Fibroblast of skin of abdomen (primary cell): ENCODE measurements around the gene ST6GALNAC4.

ENCODE experiments used
- DNase-seq: peaks from one replicate; pipeline ENCODE4 v3.0.0-alpha.2; 2013

ST6GALNAC4 gene

DNA sequence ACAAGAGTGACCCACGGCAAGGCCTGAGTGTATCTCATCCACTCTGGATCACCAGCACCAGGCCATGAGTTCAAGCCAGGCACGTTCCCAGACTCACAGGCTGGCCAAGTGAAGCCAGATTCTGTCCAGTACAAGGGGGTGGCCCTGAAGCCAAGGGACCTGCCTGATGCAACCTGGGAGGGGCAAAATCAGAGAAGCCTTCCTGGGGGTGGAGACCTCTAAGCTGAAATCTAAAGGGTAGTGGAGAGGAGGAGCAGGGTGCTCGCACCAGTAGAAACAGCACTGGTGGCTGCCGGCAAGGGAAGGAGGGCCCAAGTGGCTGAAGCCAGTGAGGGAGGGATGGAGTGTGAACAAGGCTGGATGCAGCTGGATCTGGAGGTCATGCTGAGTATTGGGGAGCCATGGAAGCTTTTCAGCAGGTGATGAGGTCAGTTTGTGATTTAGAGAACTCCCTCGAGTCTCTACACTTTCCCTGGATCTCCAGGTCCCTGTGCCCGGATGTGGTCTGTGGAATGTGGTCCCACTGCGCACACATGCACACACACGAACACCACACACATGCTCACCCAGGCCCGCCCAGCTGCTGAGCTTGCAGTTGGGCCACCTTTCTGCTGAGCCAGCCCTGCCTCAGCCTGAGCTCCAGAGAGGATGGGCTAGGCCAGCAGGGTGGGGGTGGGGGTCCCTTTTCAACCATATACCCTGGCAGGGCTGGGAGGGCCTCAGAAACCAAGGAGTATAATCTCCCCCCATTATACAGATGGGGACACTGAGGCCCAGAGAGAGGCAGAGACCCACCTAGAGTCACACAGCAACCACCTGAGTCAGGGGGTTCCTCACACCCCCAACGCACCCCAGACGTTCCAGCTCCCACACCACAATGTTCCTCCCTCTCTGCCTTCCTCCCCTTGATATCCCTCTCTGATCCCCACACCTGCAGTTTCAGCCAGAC, 12.1 kb upstream of the ST6GALNAC4 start:
- no peak for DNase-seq

DNA sequence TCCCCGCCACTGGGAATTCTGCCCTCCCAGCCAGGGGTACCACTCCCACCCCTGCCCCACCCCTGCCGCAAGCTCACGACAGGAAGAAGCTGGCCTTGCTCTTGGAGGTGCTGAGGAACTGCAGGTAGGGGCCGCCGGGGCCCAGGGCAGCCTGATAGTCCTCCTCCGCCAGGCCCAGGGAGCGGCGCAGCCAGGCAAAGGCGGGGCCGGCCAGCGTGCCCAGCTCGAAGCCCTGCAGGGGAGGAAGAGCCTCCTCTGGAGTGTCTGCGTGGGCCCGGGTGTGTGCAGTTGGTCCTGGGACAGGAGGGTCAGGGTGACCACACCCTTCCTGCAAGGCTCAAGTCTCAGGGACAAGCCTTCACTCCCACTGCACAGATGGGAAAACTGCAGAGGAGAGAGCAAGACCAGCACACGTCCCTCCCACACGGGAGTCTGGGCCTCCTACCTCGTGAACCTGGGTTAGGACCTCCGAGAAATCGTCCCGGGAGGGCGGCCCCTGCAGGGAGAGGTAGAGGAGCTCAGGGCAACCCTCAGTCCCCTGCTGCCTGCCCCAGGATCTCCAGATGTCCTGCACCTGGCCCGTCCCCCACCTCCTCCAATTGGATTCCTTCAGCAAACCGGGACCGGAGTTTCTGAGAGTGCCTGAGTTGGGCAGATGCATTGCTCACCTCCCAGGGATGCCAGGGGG, 11.3 kb upstream of the ST6GALNAC4 start:
- DNase-seq = no peak

DNA sequence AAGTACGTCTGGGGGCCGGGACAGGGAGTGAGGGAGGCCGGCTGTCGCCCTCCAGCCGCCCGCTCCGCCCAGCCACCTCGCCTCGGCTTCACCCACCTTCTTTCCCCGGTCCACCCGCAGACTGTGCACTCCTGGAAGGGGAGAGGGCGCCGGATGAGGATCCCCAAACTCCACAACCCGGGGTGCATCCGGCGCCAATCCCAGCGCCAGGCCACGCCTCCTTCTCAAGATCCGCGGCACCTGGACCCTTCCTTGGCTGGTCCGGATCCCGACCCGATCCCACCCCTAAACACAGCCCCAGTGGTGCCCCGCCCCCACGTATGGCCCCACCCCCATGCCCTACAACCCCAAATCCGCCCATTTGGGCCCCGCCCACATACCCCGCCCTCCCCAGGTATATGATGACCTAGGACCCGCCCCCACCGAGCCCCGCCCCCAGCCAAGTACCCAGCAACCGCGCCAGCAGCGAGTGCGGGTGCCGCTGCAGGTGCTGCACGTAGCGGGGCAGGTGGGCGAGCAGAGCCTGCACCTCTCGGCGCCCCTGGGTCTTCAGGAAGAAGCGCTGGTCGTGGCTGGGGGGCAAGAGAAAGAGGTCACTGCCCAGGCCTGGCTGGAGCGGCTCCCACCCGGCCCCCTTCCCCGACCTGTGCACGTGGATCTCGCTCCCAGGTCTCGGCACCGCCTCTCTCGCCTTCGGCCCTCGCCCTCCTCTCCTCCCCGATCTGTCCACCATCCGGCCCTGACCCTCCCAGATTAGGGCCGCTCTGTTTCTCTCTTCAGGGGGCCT, 10.6 kb upstream of the ST6GALNAC4 start:
- no peak for DNase-seq

DNA sequence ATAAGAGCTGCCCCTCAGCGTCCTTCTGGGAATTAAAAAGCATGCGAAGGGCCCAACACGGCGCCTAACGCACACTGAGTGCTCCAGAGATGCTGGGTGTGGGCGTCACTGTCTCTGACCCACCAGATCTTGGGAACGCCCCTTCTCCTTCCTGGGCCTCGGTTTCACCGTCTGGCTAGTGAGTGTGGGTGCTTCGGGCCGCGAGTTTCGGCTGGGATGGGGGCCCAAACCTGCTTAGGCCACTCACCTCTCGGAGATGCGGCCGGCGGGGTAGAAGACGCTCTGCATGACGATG, 10.0 kb upstream of the ST6GALNAC4 start:
- no peak for DNase-seq

DNA sequence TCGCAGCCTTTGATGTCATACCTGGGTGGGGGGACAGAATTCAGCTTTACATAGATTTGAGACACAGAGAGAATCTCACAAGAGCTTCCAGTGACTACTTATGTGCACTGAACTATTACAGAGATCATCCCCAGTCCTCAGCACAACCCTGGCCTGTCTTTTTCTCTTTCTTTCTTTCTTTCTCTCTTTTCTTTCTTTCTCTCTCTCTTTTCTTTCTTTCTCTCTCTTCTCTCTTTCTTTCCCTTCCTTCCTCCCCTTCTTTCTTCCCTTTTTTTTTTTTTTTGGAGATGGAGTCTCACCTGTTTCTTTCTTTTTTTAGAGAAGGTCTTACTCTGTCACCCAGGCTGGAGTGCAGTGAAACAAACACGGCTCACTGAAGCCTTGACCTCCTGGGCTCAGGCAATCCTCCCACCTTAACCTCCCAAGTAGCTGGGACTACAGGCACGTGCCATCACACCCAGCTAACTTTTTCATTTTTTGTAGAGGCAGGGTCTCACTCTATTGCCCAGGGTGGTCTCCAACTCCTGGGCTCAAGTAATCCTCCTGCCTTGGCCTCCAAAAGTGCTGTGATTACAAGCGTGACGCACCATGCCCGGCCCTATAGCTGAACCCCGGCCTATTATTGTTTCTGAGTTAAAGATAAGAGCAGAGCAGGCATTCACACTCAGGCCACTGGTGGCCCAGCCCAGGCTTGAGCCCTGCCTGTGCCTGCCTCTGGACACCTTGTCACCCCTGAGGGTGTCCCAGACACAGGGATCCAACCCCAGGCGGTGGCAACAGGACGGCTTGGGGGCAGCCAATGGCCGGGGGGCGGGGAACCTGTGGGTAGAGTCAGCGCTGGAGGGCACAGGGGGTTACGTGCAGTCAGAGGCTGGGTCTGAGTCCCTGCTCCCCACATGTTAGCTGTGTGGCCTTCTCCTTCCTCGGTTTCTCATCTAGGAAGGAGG, 9.4 kb upstream of the ST6GALNAC4 start:
- no peak for DNase-seq

DNA sequence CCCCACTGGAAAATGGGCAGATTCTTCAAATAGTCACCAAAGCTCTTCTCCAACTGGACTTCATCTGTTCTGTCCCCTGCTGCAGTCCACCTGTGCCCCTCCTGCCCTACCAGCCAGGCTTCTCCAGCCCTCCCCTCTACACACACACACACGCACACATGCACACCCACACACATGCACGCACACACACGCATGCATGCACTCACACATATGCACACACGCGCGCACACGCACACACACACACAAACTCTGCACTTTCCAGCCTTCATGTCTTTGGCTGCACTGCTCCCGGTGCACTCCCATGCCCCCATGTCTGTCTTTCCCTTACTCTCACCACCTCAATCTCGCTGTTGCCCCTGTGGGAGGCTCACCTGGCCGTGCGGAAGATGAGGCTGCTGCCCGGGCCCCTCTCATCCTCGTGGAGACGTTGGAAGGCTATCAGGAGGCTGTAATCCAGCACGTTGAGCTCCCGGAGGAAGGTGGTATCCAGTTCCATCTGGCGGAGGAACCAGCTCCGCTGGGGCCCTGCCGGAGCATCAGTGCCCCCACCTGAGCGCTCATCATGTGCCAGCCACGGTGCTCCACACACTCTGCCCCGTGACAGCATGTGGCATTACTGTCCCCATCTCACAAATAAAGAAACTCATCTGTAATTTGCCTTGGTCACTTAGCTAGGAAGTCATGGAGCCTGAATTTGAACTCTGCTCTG, 8.0 kb upstream of the ST6GALNAC4 start:
- DNase-seq = no peak

DNA sequence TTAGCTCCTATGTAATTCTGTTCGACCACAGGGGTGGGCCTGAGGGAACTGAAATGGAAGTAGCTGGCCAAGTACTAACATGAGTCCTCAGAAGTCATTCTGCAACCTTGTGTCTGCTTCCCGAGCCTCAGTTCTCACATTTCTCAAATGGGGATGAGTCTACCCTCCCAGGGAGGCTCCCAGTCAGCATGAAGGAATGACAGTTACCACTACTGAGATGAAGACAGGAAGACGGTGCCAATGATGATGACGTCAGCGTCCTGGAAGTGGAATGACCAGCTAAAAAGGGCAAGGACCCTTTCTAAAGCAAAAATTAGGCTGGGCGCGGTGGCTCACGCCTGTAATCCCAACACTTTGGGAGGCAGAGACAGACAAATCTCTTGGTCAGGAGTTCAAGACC, 6.9 kb upstream of the ST6GALNAC4 start:
- DNase-seq = peak; percentile 94

DNA sequence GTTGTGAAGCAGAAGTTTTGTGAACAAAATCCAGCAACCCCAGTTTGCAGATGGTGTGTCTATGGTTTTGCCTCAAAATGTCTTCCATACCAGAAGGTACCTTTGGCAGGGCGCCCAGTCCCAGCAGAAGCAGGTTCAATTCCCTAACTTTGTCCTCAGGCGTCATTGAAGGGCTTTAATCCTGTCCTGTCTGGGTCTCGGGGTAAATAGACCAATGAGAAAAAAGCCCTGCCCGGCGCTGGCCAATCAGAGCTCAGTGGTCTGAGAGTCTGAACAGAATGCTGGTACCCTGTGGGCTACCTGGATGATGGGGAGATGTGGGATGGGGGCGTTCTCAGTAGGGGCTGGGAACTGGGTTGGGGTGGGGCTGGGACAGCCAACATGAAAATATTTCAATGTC, 6.2 kb upstream of the ST6GALNAC4 start:
- DNase-seq = no peak

DNA sequence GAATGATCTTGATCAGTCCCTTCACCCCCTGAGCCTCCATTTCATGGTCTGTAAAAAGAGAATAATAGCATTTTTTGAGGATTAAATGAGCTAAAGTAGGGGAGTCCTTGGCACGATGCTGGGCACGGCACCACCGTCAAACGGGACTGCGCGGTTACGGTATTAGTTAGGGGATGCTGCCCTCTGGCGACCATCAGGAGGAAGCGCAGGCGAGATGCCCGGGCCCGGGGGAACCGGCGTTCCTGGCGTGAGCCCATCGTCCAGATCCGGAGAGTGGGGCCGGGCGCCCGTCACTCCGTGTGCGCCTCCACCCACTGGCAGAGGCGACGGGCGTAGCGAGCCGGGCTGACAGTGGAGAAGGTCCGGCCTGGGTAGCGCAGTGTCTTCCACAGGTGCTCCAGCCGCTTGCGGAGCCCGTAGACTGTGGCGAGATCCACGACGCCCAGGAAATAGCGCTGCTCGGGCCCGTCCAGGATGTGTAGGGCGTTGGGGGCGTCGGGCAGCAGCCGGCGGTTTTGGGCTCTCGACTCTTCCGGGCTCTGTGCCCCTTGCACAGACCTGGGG, 4.8 kb upstream of the ST6GALNAC4 start:
- peak; percentile 53 for DNase-seq

DNA sequence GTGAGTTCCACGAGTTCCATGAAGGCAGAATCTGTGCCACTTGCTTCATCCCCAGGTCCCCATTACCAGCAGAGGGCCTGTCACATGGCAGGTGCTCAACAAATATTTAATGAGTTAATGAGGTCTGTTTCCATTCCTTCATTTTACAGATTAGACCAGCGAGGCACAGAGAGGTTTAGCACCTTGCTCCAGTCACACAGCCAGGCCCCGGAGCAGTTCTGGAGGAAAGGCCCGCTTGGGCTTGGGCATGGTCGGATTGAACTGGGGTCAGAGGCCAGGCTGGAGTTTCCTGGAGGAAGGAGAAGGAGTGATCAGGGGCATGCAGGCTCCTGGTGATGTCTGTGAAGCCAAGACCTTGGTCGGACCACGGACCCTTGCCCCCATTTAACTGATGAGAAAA, 4.0 kb upstream of the ST6GALNAC4 start:
- no peak for DNase-seq

DNA sequence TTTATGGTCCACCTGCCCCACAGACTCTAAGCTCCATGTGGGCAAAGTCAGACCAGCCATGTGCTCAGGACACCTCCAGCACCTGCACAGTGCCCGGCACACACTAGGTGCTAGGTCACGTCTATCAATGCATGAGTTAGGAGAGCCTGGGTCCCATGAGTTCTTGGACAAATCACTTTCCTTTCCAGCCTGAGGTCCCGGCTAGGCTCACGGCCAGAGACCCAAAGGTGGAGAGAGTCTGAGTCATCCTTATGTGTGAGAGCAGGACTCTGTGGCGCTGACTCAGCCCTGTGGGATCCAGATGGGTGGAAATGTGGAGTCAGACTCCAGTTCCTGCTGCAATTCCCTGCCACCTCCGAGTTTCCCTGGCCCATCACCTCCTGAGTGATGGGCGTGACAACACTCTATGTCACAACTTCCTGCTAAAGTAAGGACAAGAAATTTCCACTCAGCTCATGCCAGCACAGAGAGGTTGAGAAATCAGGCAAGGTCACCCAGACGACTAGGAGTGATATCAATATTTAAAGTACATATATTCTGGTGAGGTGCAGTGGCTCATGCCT, 2.5 kb upstream of the ST6GALNAC4 start:
- DNase-seq = peak; percentile 98

DNA sequence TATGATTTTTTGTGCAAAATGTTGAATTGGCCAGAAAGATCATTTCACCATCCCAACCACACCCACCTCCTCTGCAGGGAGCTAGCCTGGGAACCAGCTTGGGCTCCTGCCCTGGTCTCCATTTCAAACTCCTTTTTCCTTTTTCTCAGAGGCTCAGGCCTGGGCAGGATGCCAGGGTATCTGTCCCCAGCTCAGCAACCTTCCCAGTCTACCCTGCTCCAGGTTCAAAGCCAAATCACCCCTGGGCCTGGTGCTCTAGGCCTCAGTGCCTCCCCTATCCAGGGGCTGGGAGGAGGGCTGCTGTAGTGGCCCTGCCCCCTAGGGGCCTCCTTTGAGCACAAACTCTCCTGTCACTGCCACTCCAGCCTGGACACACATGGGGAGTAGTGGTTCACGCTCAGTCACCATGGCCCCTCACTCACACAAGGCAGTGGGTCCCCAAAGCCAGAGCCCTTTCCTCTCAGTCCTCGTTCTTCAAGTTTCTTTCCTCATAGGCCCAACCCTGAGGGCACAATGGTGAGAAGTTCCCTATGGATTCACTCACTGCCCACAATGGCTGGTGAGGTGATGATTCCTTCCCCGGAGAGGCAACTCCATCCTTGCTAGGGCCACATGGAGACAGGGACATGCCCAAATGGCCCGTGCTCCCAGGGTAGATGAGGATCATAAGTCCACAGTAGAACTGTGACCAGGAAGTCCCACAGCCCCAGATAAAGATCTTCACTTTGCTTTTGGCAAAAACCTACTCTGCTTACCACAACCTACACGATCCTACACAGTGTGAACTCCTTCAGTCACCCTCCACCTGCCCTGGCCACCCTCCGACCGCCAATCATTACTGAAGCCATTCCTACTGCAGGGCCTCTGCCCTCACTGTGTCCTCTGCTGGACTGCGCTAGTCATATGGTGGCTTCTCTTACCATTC, 1.6 kb upstream of the ST6GALNAC4 start:
- DNase-seq = no peak

DNA sequence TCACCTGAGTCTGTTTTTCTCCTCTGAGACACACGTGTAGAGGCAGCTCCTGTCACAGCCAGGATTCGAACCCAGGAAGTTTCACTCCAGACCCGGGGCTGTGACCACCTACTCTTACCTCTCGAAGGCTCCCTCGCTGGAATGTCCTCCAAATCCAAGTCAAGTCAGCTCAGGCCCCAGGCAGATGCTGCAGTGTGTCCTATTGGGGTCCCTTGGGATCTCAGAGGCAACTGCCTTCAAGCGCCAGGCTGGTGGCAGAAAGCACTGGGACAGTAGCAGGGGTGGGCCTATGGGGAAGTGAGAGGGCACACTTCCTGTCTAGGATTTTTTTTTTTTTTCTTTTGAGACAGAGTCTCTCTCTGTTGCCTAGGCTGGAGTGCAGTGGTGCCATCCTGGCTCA, 762 bp upstream of the ST6GALNAC4 start:
- DNase-seq = no peak

DNA sequence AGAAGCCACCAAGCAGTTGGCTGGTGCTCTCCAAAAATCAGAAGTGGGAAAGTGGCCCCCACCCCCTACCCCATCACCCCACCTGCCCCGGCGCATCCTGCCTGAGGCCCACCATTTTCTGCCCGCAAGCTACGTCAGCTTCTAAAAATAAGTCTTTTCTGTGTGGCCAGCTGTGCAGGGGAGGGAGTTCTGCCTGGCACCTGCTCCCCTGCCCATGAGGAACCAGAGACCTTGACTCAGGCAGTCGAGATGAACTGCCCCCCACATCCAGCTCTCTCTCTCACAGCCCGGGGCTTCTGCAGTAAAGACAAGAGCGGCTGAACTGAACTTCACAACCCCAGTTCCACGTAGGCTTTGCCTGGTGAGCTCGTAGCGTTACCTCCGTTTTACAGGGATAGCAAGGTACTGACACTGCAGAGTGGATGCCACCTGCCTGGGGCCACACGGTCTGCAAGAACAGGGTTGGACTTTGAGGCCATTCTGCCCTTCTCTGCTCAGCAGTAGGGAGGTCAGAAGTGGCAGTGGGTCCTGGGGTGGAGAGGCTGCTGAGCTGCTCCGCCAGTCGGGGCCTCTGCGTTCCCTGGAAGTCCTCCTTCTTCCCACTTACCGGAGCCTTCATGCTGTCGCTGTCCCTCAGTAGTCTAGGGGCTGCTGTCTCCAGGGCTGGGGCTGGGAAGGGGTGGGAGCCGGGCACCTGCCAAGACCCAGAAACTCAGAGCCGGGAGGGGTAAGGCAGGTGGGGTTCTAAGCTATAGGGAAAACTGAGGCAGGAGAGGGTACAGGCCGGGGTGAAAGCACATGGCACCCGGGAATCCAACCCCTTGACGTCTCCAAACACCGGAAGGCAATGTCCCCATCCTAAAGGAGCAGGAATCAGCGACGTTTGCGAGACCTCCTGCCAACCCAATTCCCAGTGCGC, 781 bp downstream of the ST6GALNAC4 start:
- no peak for DNase-seq

DNA sequence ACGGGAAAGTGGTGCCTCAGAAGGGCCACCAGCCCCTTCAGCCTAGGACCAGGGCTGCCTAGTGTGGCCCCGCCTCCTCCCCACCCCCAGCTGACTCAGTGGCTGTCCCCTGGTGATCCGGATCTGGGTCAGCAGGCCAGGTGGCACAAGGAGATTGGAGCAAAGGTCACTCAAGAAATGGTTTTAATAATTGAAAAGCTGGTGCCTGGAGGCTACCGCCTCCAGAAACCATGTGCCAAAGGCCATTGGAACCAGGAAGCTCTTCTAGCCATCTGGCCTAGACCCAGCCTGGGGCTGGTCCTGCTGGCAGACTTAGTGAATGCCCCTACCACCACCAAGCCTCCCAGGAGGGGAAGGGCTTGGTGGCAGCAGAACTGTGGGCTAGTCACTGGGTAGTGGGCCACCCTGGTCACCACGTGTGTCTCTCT, 1.5 kb downstream of the ST6GALNAC4 start:
- no peak for DNase-seq

DNA sequence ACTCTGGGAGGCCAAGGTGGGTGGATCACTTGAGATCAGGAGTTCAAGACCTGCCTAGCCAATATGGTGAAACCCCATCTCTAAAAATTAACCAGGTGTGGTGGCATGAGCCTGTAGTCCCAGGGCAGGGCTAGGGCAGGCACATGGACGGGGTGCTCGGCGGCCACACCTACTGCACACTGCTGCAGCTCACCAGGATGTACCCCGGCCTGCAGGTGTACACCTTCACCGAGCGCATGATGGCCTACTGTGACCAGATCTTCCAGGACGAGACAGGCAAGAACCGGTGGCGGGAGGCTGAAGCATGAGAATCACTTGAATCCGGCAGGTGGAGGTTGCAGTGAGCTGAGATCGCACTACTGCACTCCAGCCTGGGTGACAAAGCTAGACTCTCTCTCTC, 3.2 kb downstream of the ST6GALNAC4 start:
- DNase-seq = no peak

DNA sequence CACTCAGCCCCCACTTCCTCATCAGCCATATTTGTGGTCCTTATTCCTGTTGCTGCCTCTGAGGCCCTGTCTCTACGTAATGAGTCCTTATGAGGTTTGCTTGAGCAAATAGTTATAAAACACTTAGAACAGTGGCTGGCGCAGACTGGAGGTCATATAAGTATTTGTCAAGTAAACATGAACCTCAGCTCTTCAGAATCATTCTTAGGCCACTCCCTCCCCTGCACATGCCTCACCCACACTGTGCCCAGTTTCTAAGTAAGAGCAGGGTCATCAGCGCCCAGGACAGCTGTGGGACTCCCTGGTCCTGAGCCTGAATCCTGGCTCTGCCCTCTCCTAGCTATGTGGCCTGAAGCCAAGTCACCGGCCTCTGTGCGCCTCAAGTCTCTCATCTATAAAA, 4.0 kb downstream of the ST6GALNAC4 start:
- DNase-seq = no peak

DNA sequence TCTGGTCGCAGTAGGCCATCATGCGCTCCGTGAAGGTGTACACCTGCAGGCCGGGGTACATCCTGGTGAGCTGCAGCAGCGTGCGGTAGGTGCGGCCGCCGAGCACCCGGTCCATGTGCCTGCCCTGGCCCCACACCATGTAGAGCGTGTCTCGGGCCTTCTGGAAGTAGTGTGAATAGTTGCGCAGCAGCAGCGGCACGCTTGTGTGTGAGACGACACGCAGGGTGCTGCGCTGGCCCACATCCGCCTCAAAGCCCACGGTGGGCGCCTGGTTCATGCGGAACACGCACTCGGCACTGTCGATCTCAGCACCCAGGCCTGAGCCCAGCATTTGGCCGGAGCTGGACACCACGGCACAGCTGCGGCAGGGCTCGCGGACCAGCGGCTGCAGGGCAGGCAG, 4.5 kb downstream of the ST6GALNAC4 start:
- no peak for DNase-seq
